PC-3 (cell line): ENCODE data around the gene ECT2L. TPM values are rescaled to one million over a fixed set of nuclear protein-coding genes. Genes with fewer than 3 reads are reported as not detected.

ENCODE experiments used
- ATAC-seq: fragments of 200-7000 bp; cut with Tn5 transposase; 2 replicates; pipeline ENCODE4 v1.9.1; 2020; ENCODE audit warnings: mild to moderate bottlenecking, moderate library complexity
- BruUV-seq: library from RNA; stranded (reverse); fragments of 400-500 nt; replicated peaks from 2 replicates; lab custom pipeline; 2021; lab: Mats Ljungman, UMichigan
- CTCF ChIA-PET: fragments of 300-600 bp; sonication (Branson Sonifier 250); formaldehyde crosslinking; loops from one replicate; lab custom pipeline; 2022; ENCODE audit warnings: antibody characterized with exemption; lab: Charles Lee
- POLR2A ChIA-PET: fragments of 300-600 bp; sonication (Branson Sonifier 250); formaldehyde crosslinking; loops from one replicate; lab custom pipeline; 2022; ENCODE audit warnings: antibody characterized with exemption; ENCODE audit not compliant: unreplicated experiment; lab: Charles Lee
- DNase-seq: peaks from one replicate; pipeline ENCODE4 v3.0.0-alpha.2; 2015
- H2AFZ ChIP-seq: fragments of 300-600 bp; sonication (generic); 2 replicates; pipeline ENCODE4 v1.6.0; 2016; ENCODE audit warnings: antibody characterized with exemption, low read length
- H3F3A ChIP-seq: fragments of 300-600 bp; sonication (generic); one replicate; pipeline ENCODE4 v1.6.0; 2017; ENCODE audit warnings: antibody characterized with exemption, low read length, control low read depth, mild to moderate bottlenecking; ENCODE audit not compliant: unreplicated experiment
- H3K27ac ChIP-seq: fragments of 300-600 bp; sonication (generic); 2 replicates; pipeline ENCODE4 v1.5.1; 2016; ENCODE audit warnings: mild to moderate bottlenecking, low read length
- H3K27me3 ChIP-seq: fragments of 300-600 bp; sonication (generic); 2 replicates; pipeline ENCODE4 v1.6.1; 2016; ENCODE audit warnings: low read length, mixed read lengths
- H3K36me3 ChIP-seq: fragments of 300-600 bp; sonication (generic); 2 replicates; pipeline ENCODE4 v1.6.1; 2016; ENCODE audit warnings: low read depth, mixed run types, low read length, mixed read lengths
- H3K4me1 ChIP-seq: fragments of 300-600 bp; sonication (generic); 2 replicates; pipeline ENCODE4 v1.5.1; 2016; ENCODE audit warnings: low read length; ENCODE audit not compliant: insufficient read depth
- H3K4me2 ChIP-seq: fragments of 300-600 bp; sonication (generic); 2 replicates; pipeline ENCODE4 v1.6.0; 2016; ENCODE audit warnings: low read length
- H3K4me3 ChIP-seq: fragments of 300-600 bp; sonication (generic); 2 replicates; pipeline ENCODE4 v1.5.1; 2016; ENCODE audit warnings: mild to moderate bottlenecking, low read length, mixed read lengths
- H3K79me2 ChIP-seq: fragments of 300-600 bp; sonication (generic); 2 replicates; pipeline ENCODE4 v1.6.1; 2017; ENCODE audit warnings: low read length, mixed read lengths
- H3K9ac ChIP-seq: fragments of 300-600 bp; sonication (generic); 2 replicates; pipeline ENCODE4 v1.6.0; 2016; ENCODE audit warnings: mild to moderate bottlenecking, low read length
- H3K9me2 ChIP-seq: fragments of 300-600 bp; sonication (generic); replicated peaks from 2 replicates; pipeline ENCODE4 v1.6.1; 2016; ENCODE audit warnings: mixed run types, low read length, mixed read lengths
- H3K9me3 ChIP-seq: fragments of 300-600 bp; sonication (generic); 2 replicates; pipeline ENCODE4 v1.6.1; 2016; ENCODE audit warnings: low read length, mixed read lengths
- H4K20me1 ChIP-seq: fragments of 300-600 bp; sonication (generic); 2 replicates; pipeline ENCODE4 v1.6.1; 2016; ENCODE audit warnings: low read length, mixed read lengths
- CTCF ChIP-seq: fragments of 300-600 bp; sonication (generic); conservative IDR thresholded peaks from 2 replicates; pipeline ENCODE4 v1.5.1; 2017; ENCODE audit warnings: antibody characterized with exemption, low read depth, mild to moderate bottlenecking, low read length
- EZH2 ChIP-seq: fragments of 300-600 bp; sonication (generic); IDR thresholded peaks from one replicate; pipeline ENCODE4 v1.6.1; 2017; ENCODE audit warnings: antibody characterized with exemption, mild to moderate bottlenecking, low read length; ENCODE audit not compliant: unreplicated experiment
- EZH2phosphoT487 ChIP-seq: fragments of 300-600 bp; sonication (generic); IDR thresholded peaks from 2 replicates; pipeline ENCODE4 v1.6.1; 2018; ENCODE audit warnings: mild to moderate bottlenecking, antibody characterized with exemption, low read length, borderline replicate concordance
- intact Hi-C: fragments of 100-400 bp; cut with micrococcal nuclease; formaldehyde crosslinking; loops from 2 replicates; pipeline ENCODE4 v1.9.0; 2023
- total RNA-seq: library from RNA; depleted of rRNA; stranded (reverse); fragments of >200 nt; gene quantifications from 2 replicates; pipeline ENCODE4 v1.2.3, GENCODE V29; 2014

The ECT2L gene
- total RNA-seq, 1 experiment from 2014 or later: not detected

GRCh38 chr6:138882369-138883017, 86.6 kb downstream of the ECT2L start:
- H3K4me2 ChIP-seq: no peak overlapping the region
- H3K79me2 ChIP-seq: no peaks in the 10 kb centered on the region
- H3K27me3 ChIP-seq: no peaks in the 10 kb centered on the region
- DNase-seq: no peak
- no peak overlapping the region for H3K27ac ChIP-seq
- no peaks in the 10 kb centered on the region for H3F3A ChIP-seq
- POLR2A ChIA-PET: no interaction called here
- no peaks in the 10 kb centered on the region for H4K20me1 ChIP-seq
- no peaks in the 10 kb centered on the region for H3K36me3 ChIP-seq
- BruUV-seq: no TSS peak
- H3K4me1 ChIP-seq: no peaks in the 10 kb centered on the region
- H2AFZ ChIP-seq: no peak overlapping the region
- CTCF ChIA-PET: no interaction called here
- no peak for TF ChIP-seq EZH2
- TF ChIP-seq CTCF: no peak
- no peak for TF ChIP-seq EZH2phosphoT487
- no peak for ATAC-seq
- H3K9me2 ChIP-seq: no peaks in the 10 kb centered on the region
- H3K9me3 ChIP-seq: no peaks in the 10 kb centered on the region
- no peak overlapping the region for H3K4me3 ChIP-seq
- H3K9ac ChIP-seq: no peak overlapping the region
- intact Hi-C loops: no loop called here

DNA sequence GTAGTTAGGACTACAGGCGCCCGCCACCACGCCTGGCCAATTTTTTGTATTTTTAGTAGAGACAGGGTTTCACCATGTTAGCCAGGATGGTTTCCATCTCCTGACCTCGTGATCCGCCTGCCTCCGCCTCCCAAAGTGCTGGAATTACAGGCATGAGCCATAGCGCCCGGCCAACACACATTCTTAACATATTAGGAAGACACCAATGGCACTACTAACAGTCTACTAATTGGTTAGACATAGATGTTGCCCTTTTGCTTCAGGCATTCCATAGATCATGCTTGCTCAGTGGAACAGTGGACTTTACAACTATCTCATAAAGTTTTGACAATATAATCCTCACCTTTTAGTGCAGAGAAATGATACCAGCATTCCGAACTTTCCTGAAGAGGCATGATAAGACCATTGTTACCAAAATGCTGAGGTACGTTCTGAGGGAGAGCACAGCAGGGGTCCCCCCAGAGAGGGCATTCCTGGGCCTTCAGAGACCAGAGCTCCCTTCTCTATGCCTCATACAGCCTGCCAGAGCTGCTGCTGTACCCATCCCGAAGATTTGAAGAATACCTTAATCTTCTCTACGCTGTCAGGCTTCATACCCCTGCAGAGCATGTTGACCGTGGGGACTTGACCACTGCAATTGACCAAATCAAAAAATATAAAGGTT, 89.4 kb downstream of the ECT2L start:
- no peak for TF ChIP-seq EZH2
- no peak for TF ChIP-seq EZH2phosphoT487
- ChIA-PET POLR2A (no interaction called here), CTCF (no interaction called here)
- 0 out of 2 replicates have a peak, but pooled peaks cover 3% of the 10 kb centered on the region for H3K4me1 ChIP-seq
- H2AFZ ChIP-seq: no peak overlapping the region
- H3K9me3 ChIP-seq: no peaks in the 10 kb centered on the region
- H3K4me3 ChIP-seq: no peak overlapping the region
- H3K79me2 ChIP-seq: no peaks in the 10 kb centered on the region
- no peaks in the 10 kb centered on the region for H3K27me3 ChIP-seq
- H3K9ac ChIP-seq: no peak overlapping the region
- H3F3A ChIP-seq: no peaks in the 10 kb centered on the region
- H4K20me1 ChIP-seq: no peaks in the 10 kb centered on the region
- no peak overlapping the region for H3K27ac ChIP-seq
- H3K9me2 ChIP-seq: no peaks in the 10 kb centered on the region
- intact Hi-C loops: no loop called here
- DNase-seq: no peak
- no TSS peak for BruUV-seq
- H3K36me3 ChIP-seq: no peaks in the 10 kb centered on the region
- no peak for ATAC-seq
- no peak overlapping the region for H3K4me2 ChIP-seq

DNA sequence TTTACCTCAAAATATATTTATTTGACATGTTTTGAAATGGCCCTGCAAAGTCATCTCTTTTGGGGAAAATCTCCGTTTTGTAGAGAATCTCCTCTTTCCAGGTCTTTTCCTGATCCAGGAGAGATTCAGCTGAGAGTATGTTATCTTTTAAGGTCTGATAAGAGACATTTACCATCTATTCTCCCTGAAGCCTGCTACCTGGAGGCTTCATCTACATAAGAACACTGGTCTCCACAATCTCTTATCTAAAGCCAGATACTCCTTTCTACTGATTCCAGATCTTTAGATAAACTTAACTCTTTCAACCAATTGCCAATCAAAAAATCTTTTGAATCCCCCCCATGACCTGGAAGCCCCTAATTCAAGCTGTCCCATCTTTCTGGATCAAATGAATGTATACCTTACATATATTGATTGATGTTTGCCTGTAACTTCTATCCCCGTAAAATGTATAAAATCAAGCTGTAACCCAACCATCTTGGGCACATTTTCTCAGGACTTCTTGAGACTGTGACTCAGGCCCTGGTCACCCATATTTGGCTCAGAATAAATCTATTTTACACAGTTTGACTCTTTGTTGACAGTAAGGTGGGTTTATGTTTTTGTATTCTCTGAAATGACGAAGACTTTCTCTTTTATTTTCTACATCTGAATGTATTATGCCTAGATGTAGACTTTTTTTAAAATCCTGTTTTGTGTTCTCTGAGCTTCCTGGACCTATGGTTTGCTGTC, 95.5 kb downstream of the ECT2L start:
- Histone ChIP-seq H3K36me3 (no peaks in the 10 kb centered on the region), H4K20me1 (no peaks in the 10 kb centered on the region), H3K9me2 (no peaks in the 10 kb centered on the region), H3K9ac (peak overlapping the region; percentile 6; the same call in 1 of the 2 replicates), H3K27me3 (no peaks in the 10 kb centered on the region), H3K27ac (peak overlapping the region; percentile 65), H3K79me2 (no peaks in the 10 kb centered on the region), H3K4me2 (peak overlapping the region; percentile 67), H3K4me1 (peaks cover 16% of the 10 kb centered on the region), H3F3A (no peaks in the 10 kb centered on the region), H3K4me3 (peak overlapping the region; percentile 32; the same call in 1 of the 2 replicates), H2AFZ (no peak overlapping the region), H3K9me3 (no peaks in the 10 kb centered on the region)
- TF ChIP-seq CTCF (no peak), EZH2 (no peak), EZH2phosphoT487 (no peak)
- no TSS peak for BruUV-seq
- intact Hi-C loops: no loop called here
- POLR2A ChIA-PET: no interaction called here
- DNase-seq: peak; percentile 63
- ATAC-seq: peak; percentile 82
- CTCF ChIA-PET: no interaction called here
